NOMO-1 treated with DMSO at 0.1 percent for 48 hours (cell line): ENCODE measurements around the gene MAP2K6.

Source experiments
- DNase-seq: peaks from one replicate; lab custom pipeline; 2025; ENCODE audit not compliant: unreplicated experiment; lab: John Stamatoyannopoulos, UW

MAP2K6 gene

DNA sequence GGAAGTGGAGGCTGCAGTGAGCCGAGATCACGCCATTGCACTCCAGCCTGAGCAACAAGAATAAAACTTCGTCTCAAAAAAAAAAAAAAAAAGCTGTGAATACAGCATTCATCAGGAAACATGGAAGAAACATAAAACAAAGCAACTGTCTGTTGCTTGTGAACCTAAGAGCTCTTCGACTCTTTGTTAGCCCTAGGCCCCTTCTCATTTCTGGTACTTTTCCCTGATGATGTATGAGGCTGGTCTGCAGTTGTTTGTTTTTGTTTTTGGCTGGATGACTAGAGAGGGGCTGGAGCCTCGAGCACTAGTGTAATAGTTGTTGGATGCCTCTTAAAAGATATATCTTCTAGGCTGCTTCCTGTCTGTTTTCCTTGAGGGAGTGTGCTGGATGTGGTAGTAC lies 113.5 kb downstream of the MAP2K6 start:
- DNase-seq, result no peak

DNA sequence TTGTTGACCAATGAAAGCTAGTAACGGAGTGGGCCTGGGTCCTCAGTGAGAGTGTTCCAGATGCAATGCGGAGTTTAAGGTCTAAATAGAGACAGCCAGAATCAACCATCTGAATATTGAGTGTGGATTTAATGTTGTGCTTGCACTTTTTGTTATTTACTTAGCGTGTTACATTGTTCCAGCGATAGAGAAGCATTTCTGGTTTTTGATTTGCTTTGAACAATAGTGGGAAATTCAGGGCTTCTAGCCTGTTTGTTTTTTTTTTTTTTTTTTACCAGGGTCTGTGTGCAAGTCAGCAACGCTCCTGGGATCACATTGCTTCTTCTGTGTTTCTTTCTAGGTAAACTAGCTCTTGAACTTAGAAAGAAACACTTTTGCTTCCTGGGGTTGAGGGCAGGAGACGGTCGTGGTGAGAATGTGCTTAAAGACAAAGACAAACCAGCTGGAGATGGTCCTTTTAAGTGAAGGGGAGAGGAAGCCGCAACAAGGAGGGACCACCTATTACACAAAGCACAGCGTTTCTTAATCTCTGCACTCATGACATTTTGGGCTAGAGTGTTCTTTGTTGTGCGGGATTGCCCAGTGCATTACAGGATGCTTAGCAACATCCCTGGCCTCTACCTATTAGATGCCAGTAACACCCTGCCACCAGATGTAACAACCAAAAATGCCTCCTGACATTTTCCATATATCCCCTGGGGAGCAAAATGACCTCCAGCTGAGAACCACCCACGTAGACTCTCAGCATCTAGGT lies 119.2 kb downstream of the MAP2K6 start:
- DNase-seq, result no peak

DNA sequence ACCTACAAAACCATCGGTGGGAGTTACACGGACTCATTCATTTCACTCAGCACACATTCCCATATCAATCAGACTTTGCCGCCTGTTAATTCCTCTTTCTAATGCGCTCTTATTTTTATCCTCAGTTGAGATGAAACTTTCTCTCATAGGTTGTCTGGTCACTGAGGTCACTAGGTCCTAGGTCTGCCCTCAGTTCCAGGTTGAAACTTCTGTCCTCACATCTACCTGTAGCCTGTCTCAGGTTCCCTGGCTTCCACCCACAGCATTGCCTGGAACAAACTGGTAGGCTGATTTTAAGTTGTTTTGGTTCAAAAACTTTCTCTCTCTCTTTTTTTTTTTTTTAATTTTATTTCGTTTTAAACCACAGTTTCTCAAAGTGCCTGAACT lies 119.7 kb downstream of the MAP2K6 start:
- DNase-seq, result no peak

DNA sequence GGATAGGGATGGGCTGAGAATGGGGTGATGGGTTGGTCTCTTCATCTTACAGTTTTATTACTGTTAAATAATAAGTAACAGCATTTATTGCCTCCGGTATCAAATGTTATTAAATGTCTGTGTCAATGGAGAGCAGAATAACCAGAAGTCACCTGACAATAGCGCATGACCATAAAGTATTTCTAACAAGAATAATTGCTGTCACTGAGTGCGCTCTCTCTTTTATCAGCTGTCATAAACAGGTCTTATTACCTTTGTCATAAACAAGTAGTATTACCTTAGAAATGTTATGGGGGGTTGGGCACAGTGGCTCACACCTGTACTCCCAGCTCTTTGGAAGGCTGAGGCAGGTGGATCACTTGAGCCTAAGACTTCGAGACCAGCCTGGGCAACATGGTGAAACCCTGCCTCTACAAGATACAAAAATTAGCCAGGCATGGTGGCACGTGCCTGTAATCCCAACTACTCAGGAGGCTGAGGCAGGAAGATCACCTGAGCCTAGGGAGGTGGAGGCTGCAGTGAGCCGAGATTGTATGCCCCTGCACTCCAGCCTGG lies 120.6 kb downstream of the MAP2K6 start:
- no peak for DNase-seq

DNA sequence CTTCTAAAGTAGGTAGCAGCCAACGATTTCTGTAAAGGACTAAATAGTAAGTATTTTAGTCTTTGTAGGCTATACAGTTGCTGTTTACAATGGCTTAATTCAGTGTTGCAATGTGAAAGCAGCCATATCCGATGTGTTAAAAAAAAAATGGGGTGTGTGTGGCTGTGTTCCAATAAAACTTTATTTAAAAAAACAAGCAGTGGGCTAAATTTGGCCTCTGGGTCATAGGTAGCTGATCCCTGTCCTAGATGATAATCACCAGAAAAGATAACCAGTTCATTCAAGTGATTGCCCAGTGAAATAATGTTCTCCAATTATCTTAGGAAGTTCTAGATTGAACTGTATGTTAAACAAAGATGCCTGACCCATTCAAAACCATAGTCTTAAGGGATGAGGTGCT lies 124.3 kb downstream of the MAP2K6 start:
- DNase-seq, result no peak

DNA sequence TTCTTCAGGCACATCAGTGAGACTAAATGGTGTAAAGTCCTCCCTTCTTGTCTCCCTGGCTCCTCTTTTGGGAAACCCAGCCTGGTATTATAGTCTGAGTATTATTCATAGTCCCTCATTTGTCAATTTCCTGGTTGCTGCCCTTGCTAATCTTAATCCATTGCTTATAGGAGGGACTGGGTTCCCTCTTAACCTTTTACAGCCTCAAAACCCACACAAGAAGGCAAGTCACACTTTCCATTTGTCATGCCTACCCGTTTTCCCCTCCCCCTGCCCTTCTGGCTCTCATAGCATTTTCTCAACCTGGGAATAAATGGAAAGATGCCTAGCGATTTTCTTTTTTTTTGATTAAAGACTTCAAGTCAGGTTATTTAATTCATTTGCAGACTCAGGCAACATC lies 124.8 kb downstream of the MAP2K6 start:
- DNase-seq, result no peak

DNA sequence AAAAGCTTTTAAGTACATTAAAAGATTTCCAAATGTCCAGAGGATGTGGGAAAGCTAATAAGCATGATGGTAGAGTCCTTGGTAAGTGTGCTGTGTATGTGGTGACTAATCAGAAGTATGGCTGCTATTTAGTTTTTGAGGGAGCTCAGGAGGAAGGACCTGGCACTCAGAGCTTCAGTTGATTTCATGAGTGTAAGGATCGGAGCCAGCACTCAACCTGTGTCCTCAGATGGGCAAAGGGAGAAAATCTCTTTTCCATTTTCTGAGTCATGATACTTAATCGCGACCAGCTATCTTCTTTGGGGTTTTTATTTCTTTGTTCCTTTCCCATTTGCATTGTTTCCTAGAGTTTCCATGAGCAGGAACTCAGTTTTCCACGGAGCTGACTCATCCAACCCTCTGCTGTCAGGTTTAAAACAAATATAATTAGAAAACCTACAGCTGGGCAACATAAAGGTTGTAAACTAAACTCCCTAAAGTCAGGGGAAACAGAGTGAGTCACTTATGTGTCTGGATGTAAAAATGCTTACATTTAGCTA lies 125.4 kb downstream of the MAP2K6 start:
- DNase-seq, result no peak

DNA sequence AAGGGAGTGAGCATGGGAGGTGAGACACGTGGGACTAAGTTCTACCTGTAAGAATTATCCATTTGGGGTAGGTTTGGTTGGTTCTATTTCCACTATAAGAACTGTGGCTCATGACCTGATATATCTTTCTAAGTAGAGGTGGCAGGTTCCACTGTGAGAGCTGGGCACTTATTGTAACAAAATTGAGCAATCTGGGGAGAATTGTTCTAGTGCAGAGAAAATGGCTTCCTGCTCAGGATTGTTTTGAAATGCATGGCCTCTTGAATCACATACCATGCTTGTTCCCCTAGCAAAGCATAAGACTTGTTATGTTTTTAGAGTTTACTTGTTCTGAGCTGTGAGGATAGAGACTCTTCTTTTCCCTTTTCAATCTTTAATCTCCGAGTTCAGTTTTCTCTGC lies 125.9 kb downstream of the MAP2K6 start:
- no peak for DNase-seq

DNA sequence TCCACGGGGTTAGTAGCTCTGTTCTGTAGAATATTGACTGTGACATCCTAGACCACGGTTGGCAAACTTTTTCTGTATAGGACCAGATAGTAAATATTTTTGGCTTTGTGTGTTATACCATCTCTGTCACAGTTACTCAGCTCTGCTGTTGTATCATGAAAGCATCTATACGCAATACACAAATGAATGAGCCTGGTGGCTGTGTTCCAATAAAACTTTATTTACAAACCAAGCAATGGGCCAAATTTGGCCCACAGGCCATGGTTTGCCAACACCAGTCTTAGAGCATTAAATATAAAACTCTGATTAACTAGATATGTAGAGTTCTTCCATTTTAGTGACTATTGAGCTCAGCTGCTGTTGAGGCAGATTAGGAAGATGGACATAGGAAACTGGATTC lies 132.7 kb downstream of the MAP2K6 start:
- no peak for DNase-seq

DNA sequence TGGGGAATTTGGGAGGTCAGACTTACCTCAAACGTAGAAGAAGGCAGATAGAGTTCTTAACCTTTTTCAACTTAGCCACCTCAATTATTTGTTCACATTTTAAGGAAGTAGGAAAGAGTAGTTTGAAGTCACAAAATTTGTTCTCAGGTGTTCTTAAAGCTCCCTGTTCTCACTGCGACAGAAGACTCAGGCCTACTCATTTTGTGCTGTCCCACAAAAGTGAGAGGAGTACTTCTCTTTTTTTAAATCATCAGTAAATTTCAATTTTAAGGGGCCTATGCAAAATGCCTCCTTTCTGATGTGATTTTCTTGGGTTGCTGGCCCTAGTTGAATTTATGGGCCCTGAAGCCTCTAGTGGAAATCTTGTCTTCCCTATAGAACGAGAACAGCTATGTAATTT lies 133.4 kb downstream of the MAP2K6 start:
- DNase-seq, result no peak

DNA sequence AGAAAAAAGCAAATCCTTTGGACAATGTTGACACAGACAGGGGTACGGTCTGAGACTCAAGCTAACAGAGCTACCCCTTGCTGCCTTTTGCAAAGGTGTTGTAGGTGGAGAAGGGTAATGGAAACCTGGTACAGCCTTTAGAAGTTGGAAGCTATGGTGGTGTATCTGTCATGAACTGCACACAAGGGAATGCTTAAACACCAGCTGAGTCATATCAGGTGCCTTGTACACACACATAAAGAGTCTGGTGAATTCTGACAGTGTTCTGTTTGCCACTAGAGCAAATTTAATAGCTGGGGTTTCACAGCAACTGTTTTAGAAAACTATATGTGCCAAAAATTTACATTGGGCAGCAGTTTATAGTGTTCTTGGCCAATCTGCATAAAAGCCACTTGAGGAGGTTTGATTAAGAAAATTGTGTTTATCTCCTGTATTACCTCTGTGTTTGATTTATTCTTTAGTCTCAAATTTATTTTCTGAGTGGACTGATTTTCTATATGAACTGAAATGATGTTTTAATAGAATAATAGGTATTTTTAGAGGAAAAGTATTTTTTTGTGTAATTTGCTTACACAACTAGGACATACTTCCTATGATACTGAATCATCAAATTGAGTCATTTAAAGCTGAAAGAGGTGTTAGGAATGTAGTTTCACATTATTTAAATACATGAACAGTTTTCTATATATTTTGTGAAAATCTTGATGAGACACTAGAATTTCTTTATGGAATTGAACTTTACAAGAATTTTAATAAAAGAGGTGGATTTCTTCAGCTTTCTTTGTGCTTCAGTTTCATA lies 136.9 kb downstream of the MAP2K6 start:
- no peak for DNase-seq

DNA sequence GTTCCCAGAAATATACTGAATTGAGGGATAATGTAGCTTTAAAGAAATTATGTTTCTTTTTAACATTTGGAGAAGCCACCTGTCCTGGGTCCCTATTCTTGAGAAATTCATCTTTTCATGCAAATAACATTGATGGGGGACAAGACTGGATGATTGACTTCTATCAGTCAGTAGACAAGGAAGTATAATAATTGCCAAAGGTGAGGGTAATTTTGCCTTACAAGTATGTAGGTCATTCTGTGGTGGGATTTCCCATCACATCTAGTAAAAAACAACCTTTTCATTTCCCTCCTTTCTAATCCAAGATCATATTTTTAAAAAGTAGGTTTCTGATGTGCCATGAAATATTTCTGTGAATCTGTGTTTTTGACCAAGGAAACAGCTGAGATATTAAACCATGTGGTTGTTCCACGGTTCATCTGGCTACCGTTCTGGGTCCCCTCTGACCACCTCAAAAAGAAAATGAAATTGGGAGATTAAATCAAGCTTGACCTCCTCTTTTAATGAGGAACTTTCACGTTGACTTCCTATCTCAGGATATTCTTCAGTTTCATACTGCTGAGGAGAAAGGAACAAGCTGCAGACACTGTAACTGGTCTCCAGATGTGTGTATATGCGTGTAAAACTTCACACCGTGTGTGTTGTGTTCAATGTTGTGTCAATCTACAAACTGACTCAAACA lies 138.6 kb downstream of the MAP2K6 start:
- no peak for DNase-seq

DNA sequence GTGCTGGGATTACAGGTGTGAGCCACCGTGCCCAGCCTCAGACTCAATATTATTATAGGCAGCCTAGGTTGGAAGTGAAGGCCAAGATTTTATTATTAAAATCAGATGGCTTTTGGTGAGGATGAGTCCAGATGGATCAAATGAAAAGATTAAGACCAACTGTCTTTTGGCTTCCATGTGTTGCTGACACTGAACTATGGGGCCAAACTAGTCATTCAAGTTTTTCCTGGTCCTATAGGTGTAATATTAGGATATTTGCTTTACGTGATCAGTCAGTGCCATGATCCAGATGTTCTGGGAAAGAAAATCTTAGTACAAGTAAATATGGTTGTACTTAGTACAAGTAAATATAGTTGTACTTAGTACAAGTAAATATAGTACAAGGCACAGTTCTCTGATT lies 140.6 kb downstream of the MAP2K6 start:
- DNase-seq, result no peak

DNA sequence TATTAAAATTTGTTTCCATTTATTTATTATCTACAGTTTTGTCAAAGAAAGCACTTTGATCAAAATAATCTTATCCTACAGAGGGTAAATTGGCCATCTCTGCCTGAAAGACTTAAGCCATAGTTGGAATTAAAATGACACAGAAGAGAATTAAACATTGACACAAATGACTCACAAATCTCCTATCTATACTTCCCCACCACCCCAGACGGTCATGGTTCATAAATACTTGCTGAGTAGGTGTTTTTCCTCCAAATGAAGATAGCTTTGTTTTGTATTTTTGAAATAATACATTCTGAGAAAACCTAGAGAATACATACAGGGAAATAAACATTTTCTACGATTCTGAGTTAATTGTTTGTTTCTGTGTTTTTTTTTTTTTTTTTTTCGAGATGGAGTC lies 142.8 kb downstream of the MAP2K6 start:
- DNase-seq, result no peak

DNA sequence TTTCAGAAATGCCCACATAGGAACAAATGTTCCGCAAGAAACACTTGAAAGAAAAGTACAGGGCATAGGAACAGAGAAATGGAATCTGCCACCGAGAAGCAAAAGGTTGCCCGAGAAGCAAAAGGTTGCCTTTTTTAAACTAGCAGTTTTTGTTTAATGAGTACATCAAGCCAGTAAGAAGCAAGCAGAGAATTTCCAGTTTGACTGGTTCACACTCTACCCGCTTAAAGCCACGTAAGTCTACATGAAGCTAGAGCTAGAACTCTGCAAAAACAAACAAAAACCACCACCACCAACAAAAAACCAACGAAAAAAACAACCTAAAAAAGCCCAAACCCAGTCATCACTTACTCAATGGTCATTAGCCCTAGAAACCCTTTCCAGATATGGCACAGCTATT lies 144.3 kb downstream of the MAP2K6 start:
- no peak for DNase-seq

DNA sequence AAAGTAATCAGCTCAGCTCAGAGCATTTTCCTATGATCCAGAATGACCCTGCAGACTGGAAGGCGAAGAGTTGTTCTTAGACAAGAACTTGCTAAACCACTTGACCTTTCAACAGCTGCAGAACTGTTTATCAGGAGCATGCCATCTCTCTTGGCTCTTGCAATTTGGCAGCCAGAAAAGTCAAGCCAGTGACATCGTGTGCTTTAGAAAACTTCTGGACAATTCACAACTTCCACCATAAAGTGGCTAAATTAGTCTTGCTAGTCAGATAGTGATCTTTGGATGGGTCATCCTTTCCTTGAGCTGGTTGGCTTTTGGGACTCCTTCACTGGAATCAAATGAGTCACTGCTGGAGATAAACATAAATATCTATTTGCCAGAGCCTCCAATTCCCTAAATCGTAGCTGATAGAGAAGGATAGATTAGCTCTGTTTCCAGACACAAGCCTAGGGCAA lies 146.5 kb downstream of the MAP2K6 start:
- no peak for DNase-seq

DNA sequence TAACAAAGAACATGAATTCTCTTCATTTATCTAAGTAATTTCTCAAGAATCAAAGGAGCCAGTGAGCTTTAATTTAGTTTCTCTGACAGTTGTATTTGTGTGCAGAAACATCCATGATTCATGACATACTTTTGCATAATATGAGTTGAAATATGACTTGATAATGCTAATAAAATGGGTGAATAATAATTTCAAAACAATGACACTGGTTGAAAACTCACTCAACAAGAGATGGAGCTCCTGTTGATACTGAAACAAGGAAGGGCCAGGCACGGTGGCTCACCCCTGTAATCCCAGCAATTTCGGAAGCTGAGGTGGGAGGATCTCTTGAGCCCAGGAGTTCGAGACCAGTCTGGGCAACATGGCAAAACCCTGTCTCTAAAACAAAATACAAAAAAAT lies 147.0 kb downstream of the MAP2K6 start:
- no peak for DNase-seq

DNA sequence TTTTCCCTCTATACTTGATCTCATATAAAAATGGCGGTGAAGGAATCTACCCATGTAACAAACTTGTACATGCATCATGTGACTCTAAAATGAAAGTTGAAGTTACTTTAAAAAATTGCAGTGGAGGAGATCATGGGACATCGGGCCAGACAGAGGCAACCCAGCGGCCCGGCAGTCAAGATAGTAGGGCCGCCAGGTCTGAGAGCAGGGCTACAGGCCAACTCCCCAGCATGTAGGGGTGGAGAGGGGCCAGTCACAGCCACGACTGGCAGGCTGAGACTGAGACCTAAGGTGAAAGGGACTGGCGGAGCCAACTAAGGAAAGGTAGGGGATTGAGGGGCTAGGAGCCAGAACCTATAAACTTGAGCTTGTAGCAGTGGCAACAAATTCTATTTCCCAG lies 150.9 kb downstream of the MAP2K6 start:
- no peak for DNase-seq

DNA sequence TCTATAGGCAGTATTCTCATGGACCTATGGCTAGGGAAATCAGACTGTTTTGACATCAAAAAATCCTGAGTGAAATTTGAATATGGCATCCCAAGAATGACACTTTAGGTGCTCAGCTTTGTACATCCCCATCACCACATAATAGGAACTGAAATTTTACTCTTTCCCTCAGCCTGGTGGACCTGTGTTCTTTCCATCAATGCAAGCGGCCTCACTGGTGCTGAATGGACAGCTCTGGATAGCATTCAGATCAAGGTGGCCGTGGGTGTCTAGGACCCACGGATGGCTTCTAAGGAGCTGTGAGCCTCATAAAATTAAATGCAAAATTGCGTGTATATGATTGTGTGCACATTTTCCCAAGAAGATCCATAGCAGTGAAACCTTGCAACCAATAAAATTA lies 152.6 kb downstream of the MAP2K6 start:
- no peak for DNase-seq

DNA sequence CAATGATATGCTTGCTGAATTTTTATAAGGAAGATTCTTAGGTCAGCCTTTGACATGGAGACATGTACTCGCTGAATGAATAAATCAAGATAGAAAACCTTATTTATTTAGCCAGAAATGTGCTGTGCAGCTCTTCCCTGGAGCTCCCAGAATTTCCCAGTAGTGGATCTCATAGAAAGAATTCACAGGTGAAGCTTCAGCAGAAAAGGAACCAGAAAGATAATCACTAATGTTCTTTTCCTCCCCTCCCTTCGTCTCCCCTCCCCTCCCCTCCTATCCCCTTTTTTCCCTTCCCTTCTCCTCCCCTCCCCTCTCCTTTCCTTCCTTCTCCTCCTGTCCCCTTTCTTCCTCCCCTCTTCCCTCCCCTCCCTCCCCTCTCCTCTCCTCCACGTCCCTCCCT lies 158.2 kb downstream of the MAP2K6 start:
- no peak for DNase-seq

DNA sequence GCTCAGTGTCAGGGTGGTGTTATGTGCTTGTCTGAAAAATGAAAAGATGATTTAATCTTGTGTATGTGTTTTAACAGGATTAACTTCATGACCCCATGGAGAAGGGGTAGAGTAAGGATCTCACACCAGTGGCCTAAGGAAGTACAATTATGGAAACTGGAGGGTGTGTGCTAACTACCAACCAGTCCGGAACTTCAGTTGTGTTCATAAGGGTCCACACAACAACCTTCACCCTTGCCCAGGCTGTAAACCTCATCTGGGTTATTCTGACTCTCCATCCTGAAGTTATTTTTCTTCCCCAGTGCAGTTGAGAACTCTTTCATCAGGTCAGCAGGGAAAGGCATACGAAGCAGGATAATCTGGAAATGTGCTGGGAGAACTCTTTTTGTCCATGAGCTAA lies 158.9 kb downstream of the MAP2K6 start:
- DNase-seq, result no peak
